Measurements from ENCODE around the gene PNMA5.
A peak's percentile ranks its signal among the peaks of the same experiment; 100 is the strongest.
"Not testable (repeated sequence)": the region's sequence is repeated elsewhere in the genome, so short reads cannot be mapped to it uniquely, and the experiment has no call there.

The PNMA5 gene
- 0 to 0.35 (median 0.09) reads per million in 3 donors for total RNA-seq

- no peak for DNase-seq
- H3K36me3 ChIP-seq (ENCODE audit: control insufficient read depth, insufficient read depth, low read length), result no peaks in the 10 kb centered on the region
Measured at GRCh38 chrX:152993933-152994332, at the start of gene PNMA5. PNMA5 (minus strand) TSS chrX:152994116; CDS start chrX:152991598, 2,518 bp downstream.

GRCh38 chrX:153032397-153033118 lies 38.6 kb upstream of the PNMA5 start:
- DNase-seq, result peak; percentile 25 to 45 (median 31)
- H3K27ac ChIP-seq (ENCODE audit: insufficient read depth, low read length, poor library complexity, severe bottlenecking), result peak overlapping the region; percentile 60
- H3K27me3 ChIP-seq (replicated peaks; ENCODE audit: control insufficient read depth, insufficient read depth, low read length, poor library complexity, severe bottlenecking), result no peaks in the 10 kb centered on the region
- no peaks in the 10 kb centered on the region for H3K36me3 ChIP-seq (ENCODE audit: control insufficient read depth, insufficient read depth, low read length)
- H3K4me1 ChIP-seq (ENCODE audit: control insufficient read depth, insufficient read depth, low read length, poor library complexity, severe bottlenecking), result no peaks in the 10 kb centered on the region
- H3K4me3 ChIP-seq (ENCODE audit: insufficient read depth, low read depth, low read length, poor library complexity, severe bottlenecking), result peak overlapping the region; percentile 44
- no peaks in the 10 kb centered on the region for H3K9me3 ChIP-seq (ENCODE audit: control insufficient read depth, low read length)

More at GRCh38 chrX:152993933-152994332, at the start of gene PNMA5:
- no peak within 1 kb of the TSS for H3K4me3 ChIP-seq (ENCODE audit: insufficient read depth, low read depth, low read length, poor library complexity, severe bottlenecking)
- H3K9me3 ChIP-seq (ENCODE audit: control insufficient read depth, low read length), result no peaks in the 10 kb centered on the region
- no peaks in the 10 kb centered on the region for H3K4me1 ChIP-seq (ENCODE audit: control insufficient read depth, insufficient read depth, low read length, poor library complexity, severe bottlenecking)
- no peak within 1 kb of the TSS for H3K27ac ChIP-seq (ENCODE audit: insufficient read depth, low read length, poor library complexity, severe bottlenecking)
- no peaks in the 10 kb centered on the region for H3K27me3 ChIP-seq (replicated peaks; ENCODE audit: control insufficient read depth, insufficient read depth, low read length, poor library complexity, severe bottlenecking)

- DNase-seq, result no peak
- no peaks in the 10 kb centered on the region for H3K27me3 ChIP-seq (replicated peaks; ENCODE audit: control insufficient read depth, insufficient read depth, low read length, poor library complexity, severe bottlenecking)
- no peaks in the 10 kb centered on the region for H3K9me3 ChIP-seq (ENCODE audit: control insufficient read depth, low read length)
Measured at GRCh38 chrX:153030801-153031200, 36.9 kb upstream of the PNMA5 start.

GRCh38 chrX:153029875-153030274 lies 36.0 kb upstream of the PNMA5 start:
- Histone ChIP-seq H3K4me1 (ENCODE audit: control insufficient read depth, insufficient read depth, low read length, poor library complexity, severe bottlenecking) (no peaks in the 10 kb centered on the region), H3K27ac (ENCODE audit: insufficient read depth, low read length, poor library complexity, severe bottlenecking) (no peak overlapping the region), H3K4me3 (ENCODE audit: insufficient read depth, low read depth, low read length, poor library complexity, severe bottlenecking) (no peak overlapping the region), H3K27me3 (replicated peaks; ENCODE audit: control insufficient read depth, insufficient read depth, low read length, poor library complexity, severe bottlenecking) (no peaks in the 10 kb centered on the region), H3K36me3 (ENCODE audit: control insufficient read depth, insufficient read depth, low read length) (no peaks in the 10 kb centered on the region), H3K9me3 (ENCODE audit: control insufficient read depth, low read length) (no peaks in the 10 kb centered on the region)
- DNase-seq, result no peak

More at GRCh38 chrX:153030801-153031200, 36.9 kb upstream of the PNMA5 start:
- Histone ChIP-seq H3K36me3 (ENCODE audit: control insufficient read depth, insufficient read depth, low read length) (no peaks in the 10 kb centered on the region), H3K27ac (ENCODE audit: insufficient read depth, low read length, poor library complexity, severe bottlenecking) (no peak overlapping the region), H3K4me1 (ENCODE audit: control insufficient read depth, insufficient read depth, low read length, poor library complexity, severe bottlenecking) (no peaks in the 10 kb centered on the region), H3K4me3 (ENCODE audit: insufficient read depth, low read depth, low read length, poor library complexity, severe bottlenecking) (no peak overlapping the region)

GRCh38 chrX:153029162-153029561 lies 35.2 kb upstream of the PNMA5 start:
- H3K27ac ChIP-seq (ENCODE audit: insufficient read depth, low read length, poor library complexity, severe bottlenecking), result no peak overlapping the region
- no peaks in the 10 kb centered on the region for H3K9me3 ChIP-seq (ENCODE audit: control insufficient read depth, low read length)
- DNase-seq, result no peak
- H3K36me3 ChIP-seq (ENCODE audit: control insufficient read depth, insufficient read depth, low read length), result no peaks in the 10 kb centered on the region
- H3K4me1 ChIP-seq (ENCODE audit: control insufficient read depth, insufficient read depth, low read length, poor library complexity, severe bottlenecking), result no peaks in the 10 kb centered on the region
- H3K4me3 ChIP-seq (ENCODE audit: insufficient read depth, low read depth, low read length, poor library complexity, severe bottlenecking), result no peak overlapping the region
- no peaks in the 10 kb centered on the region for H3K27me3 ChIP-seq (replicated peaks; ENCODE audit: control insufficient read depth, insufficient read depth, low read length, poor library complexity, severe bottlenecking)

GRCh38 chrX:153028487-153028886 lies 34.6 kb upstream of the PNMA5 start:
- H3K27me3 ChIP-seq (replicated peaks; ENCODE audit: control insufficient read depth, insufficient read depth, low read length, poor library complexity, severe bottlenecking); H3K27ac ChIP-seq (ENCODE audit: insufficient read depth, low read length, poor library complexity, severe bottlenecking); H3K4me1 ChIP-seq (ENCODE audit: control insufficient read depth, insufficient read depth, low read length, poor library complexity, severe bottlenecking); H3K4me3 ChIP-seq (ENCODE audit: insufficient read depth, low read depth, low read length, poor library complexity, severe bottlenecking); H3K36me3 ChIP-seq (ENCODE audit: control insufficient read depth, insufficient read depth, low read length); H3K9me3 ChIP-seq (ENCODE audit: control insufficient read depth, low read length): not testable (repeated sequence)
- DNase-seq, result peak in 2 of 3 donors; percentile 3 to 7

DNA sequence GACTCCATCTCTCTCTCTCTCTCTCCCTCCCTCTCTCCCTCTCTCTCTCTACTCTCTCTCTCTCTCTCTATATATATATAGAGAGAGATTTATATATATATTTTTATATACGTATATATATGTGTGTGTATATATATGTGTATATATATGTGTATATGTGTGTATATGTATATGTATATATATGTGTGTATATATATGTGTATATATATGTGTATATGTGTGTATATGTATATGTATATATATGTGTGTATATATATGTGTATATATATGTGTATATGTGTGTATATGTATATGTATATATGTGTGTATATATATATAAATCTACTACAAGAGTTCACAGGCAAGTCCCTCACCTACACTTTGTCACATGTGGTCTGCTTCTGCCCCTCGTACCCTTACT lies 32.6 kb upstream of the PNMA5 start:
- H3K4me3 ChIP-seq (ENCODE audit: insufficient read depth, low read depth, low read length, poor library complexity, severe bottlenecking); H3K36me3 ChIP-seq (ENCODE audit: control insufficient read depth, insufficient read depth, low read length); H3K27ac ChIP-seq (ENCODE audit: insufficient read depth, low read length, poor library complexity, severe bottlenecking): not testable (repeated sequence)

DNA sequence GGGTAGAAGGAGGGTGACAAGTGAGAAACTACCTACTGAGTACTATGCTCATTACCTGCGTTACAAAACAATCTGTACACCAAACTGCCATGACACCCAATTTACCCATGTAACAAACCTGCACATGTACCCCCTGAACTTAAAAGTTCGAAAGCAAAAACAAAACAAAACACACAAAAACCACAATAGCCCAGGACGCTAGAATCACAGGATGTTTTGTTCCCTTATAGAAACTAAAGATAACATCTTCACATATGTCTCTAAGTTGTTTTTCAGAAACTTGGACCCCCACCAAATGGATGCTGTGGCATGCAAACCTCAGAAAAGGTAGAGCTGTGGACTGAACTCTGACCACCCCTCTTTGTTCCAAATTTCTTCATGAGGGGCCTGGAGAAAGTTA lies 25.2 kb upstream of the PNMA5 start:
- H3K27me3 ChIP-seq (replicated peaks; ENCODE audit: control insufficient read depth, insufficient read depth, low read length, poor library complexity, severe bottlenecking), result no peaks in the 10 kb centered on the region
- DNase-seq, result no peak
- H3K9me3 ChIP-seq (ENCODE audit: control insufficient read depth, low read length), result no peaks in the 10 kb centered on the region
- H3K36me3 ChIP-seq (ENCODE audit: control insufficient read depth, insufficient read depth, low read length), result no peaks in the 10 kb centered on the region
- H3K4me1 ChIP-seq (ENCODE audit: control insufficient read depth, insufficient read depth, low read length, poor library complexity, severe bottlenecking), result peaks cover 5% of the 10 kb centered on the region
- H3K27ac ChIP-seq (ENCODE audit: insufficient read depth, low read length, poor library complexity, severe bottlenecking), result no peak overlapping the region
- H3K4me3 ChIP-seq (ENCODE audit: insufficient read depth, low read depth, low read length, poor library complexity, severe bottlenecking), result no peak overlapping the region

More for the DNA sequence above, 32.6 kb upstream of the PNMA5 start:
- not testable (repeated sequence) for H3K9me3 ChIP-seq (ENCODE audit: control insufficient read depth, low read length); H3K4me1 ChIP-seq (ENCODE audit: control insufficient read depth, insufficient read depth, low read length, poor library complexity, severe bottlenecking); H3K27me3 ChIP-seq (replicated peaks; ENCODE audit: control insufficient read depth, insufficient read depth, low read length, poor library complexity, severe bottlenecking); DNase-seq

- not testable (repeated sequence) for H3K4me1 ChIP-seq (ENCODE audit: control insufficient read depth, insufficient read depth, low read length, poor library complexity, severe bottlenecking); H3K27me3 ChIP-seq (replicated peaks; ENCODE audit: control insufficient read depth, insufficient read depth, low read length, poor library complexity, severe bottlenecking); DNase-seq
Measured at GRCh38 chrX:153017174-153017573, 23.3 kb upstream of the PNMA5 start.

DNA sequence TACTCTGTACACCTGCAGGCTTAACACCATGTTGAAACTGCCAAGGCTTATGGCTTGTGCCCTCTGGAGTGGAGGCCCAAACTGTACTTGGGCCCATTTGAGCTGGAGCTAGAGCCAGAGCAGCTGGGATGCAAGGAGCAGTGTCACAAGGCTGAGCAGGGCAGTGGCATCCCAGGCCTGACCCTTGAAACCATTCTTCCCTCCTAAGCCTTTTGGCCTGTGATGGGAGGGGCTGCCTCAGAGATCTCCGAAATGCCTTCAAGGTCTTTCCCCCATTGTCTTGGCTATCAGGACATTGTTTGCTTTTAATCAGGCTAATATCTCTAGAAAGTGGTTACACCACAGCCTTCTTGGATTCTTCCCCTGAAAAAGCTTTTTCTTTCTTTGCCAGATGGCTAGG lies 10.9 kb upstream of the PNMA5 start:
- Histone ChIP-seq H3K4me1 (ENCODE audit: control insufficient read depth, insufficient read depth, low read length, poor library complexity, severe bottlenecking) (no peaks in the 10 kb centered on the region), H3K27me3 (replicated peaks; ENCODE audit: control insufficient read depth, insufficient read depth, low read length, poor library complexity, severe bottlenecking) (no peaks in the 10 kb centered on the region), H3K27ac (ENCODE audit: insufficient read depth, low read length, poor library complexity, severe bottlenecking) (no peak overlapping the region), H3K9me3 (ENCODE audit: control insufficient read depth, low read length) (no peaks in the 10 kb centered on the region), H3K36me3 (ENCODE audit: control insufficient read depth, insufficient read depth, low read length) (no peaks in the 10 kb centered on the region), H3K4me3 (ENCODE audit: insufficient read depth, low read depth, low read length, poor library complexity, severe bottlenecking) (no peak overlapping the region)
- no peak for DNase-seq

More at GRCh38 chrX:153017174-153017573, 23.3 kb upstream of the PNMA5 start:
- H3K9me3 ChIP-seq (ENCODE audit: control insufficient read depth, low read length); H3K27ac ChIP-seq (ENCODE audit: insufficient read depth, low read length, poor library complexity, severe bottlenecking); H3K4me3 ChIP-seq (ENCODE audit: insufficient read depth, low read depth, low read length, poor library complexity, severe bottlenecking); H3K36me3 ChIP-seq (ENCODE audit: control insufficient read depth, insufficient read depth, low read length): not testable (repeated sequence)

All from effector memory CD4-positive, alpha-beta T cell (primary cell).